Small intestine (tissue), 7 donors: ENCODE data around the gene PVRIG. TPM values are rescaled to one million over a fixed set of nuclear protein-coding genes. Genes with fewer than 3 reads are reported as not detected.
"Not testable (repeated sequence)": the region's sequence is repeated elsewhere in the genome, so short reads cannot be mapped to it uniquely, and the experiment has no call there.

Experiments
- DNase-seq, 2 donors: peaks; one replicate each; pipeline versions ENCODE4 v3.0.0 to v3.0.0-alpha.2; 2013
- FAIRE-seq: peaks from 2 replicates; lab custom pipeline; 2012; peaks lifted over from hg19 to GRCh38; lab: Jason Lieb, UNC
- H3K27ac ChIP-seq, 3 donors: one replicate each; pipeline ENCODE4 v1.5.1; 2013; ENCODE audit warnings: low read length in 2 of 3, mild to moderate bottlenecking in 2 of 3, control low read depth in 1 of 3, inconsistent platforms in 1 of 3, low read depth in 1 of 3, moderate library complexity in 1 of 3
- H3K27me3 ChIP-seq, 3 donors: one replicate each; pipeline ENCODE4 v1.6.1; 2013; ENCODE audit warnings: low read length in 3 of 3, inconsistent platforms in 1 of 3; ENCODE audit not compliant: control insufficient read depth in 3 of 3, insufficient read depth in 3 of 3
- H3K36me3 ChIP-seq, 3 donors: one replicate each; pipeline ENCODE4 v1.6.1; 2013; ENCODE audit warnings: low read length in 3 of 3, inconsistent platforms in 1 of 3, low read depth in 1 of 3, mild to moderate bottlenecking in 1 of 3, moderate library complexity in 1 of 3; ENCODE audit not compliant: control insufficient read depth in 3 of 3, insufficient read depth in 2 of 3
- H3K4me1 ChIP-seq, 3 donors: one replicate each; pipeline ENCODE4 v1.6.1; 2013; ENCODE audit warnings: low read length in 2 of 3, inconsistent platforms in 1 of 3, low read depth in 1 of 3, mild to moderate bottlenecking in 1 of 3, moderate library complexity in 1 of 3; ENCODE audit not compliant: control insufficient read depth in 3 of 3, insufficient read depth in 2 of 3
- H3K4me3 ChIP-seq, 3 donors: one replicate each; pipeline ENCODE4 v1.5.1; 2013; ENCODE audit warnings: low read length in 3 of 3, control low read depth in 1 of 3, inconsistent platforms in 1 of 3, low read depth in 1 of 3, mild to moderate bottlenecking in 1 of 3, moderate library complexity in 1 of 3
- H3K9me3 ChIP-seq, 2 donors: one replicate each; pipeline ENCODE4 v1.6.1; 2013; ENCODE audit warnings: low read depth in 1 of 2, low read length in 1 of 2; ENCODE audit not compliant: control insufficient read depth in 2 of 2, insufficient read depth in 1 of 2
- WGBS, 3 donors: extraction: QIAGEN DNeasy Blood & Tissue Kit; methylation state at CpG; one replicate each; pipeline ENCODE4 v1.1.7; 2013; 5-methylcytosine and 5-hydroxymethylcytosine counted together
- polyA plus RNA-seq, 4 donors: library from polyadenylated mRNA; stranded (reverse) in 3 of 4; unstranded in 1 of 4; fragments of 200-250 nt in 3 of 4; fragments of 120-200 nt in 1 of 4; gene quantifications; one replicate each; pipeline versions ENCODE4 v1.2.1 to v1.2.3, GENCODE V29; 2013
- donor health status: healthy with polysubstance abuse.
- donor health status: control.
- donor health status: control.
- donor health status: Bipolar disorder and iron deficiency.
- donor health status: healthy.

The PVRIG gene
- polyA plus RNA-seq, 4 donors = 0.45 to 1.2 (median 0.91) TPM

DNA sequence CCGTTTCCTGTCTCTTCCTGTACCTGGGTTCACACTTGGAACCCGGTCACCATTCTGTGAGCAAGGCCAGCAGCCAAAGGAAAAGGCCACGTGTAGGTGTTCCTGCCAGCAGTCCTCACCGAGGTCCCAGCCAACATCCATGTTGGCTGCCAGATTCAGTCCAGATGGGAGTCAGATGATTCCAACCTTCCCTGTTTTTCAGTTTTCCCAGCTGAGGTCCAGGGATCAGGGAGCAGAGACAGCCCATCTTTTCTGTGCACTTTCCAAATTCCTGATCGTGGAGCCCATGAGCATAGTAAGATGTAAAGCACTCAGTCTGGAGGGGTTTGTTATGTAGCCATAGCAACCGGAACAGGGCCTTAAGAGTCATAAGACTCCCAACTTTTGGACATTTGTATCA, 3.9 kb upstream of the PVRIG start:
- Histone ChIP-seq H3K4me3 (no peak overlapping the region), H3K9me3 (no peaks in the 10 kb centered on the region), H3K4me1 (peaks cover 6 to 22% (median 6%) of the 10 kb centered on the region in 3 donors), H3K27me3 (no peaks in the 10 kb centered on the region), H3K27ac (no peak overlapping the region), H3K36me3 (peaks cover 0 to 10% (median 0%) of the 10 kb centered on the region in 3 donors)
- no peak for FAIRE-seq
- WGBS, 3 donors = 61 to 81% (median 75%) methylated on average over 6 of the region's 6 CpGs
- no peak for DNase-seq

DNA sequence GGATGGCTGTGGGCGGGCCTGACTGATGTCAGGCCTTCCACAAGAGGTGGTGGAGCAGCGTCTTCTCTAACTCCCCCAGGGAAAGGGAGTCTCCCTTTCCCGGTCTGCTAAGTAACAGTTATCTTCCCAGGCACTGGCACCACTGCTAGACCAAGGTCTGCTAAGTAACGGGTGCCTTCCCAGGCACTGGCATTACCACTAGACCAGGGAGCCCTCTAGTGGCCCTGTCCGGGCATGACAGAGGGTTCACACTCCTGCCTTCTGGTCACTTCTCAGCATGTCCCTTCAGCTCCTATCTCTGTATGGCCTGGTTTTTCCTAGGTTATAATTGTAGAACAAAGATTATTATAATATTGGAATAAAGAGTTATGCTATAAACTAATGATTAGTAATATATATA, 1.8 kb upstream of the PVRIG start:
- not testable (repeated sequence) for H3K4me3 ChIP-seq, H3K27me3 ChIP-seq, H3K4me1 ChIP-seq, H3K9me3 ChIP-seq, H3K27ac ChIP-seq, FAIRE-seq, DNase-seq
- peaks cover 0 to 31% (median 0%) of the 10 kb centered on the region in 3 donors for H3K36me3 ChIP-seq
- 0% methylated on average over 1 to 2 of the region's 5 CpGs for WGBS, 3 donors

DNA sequence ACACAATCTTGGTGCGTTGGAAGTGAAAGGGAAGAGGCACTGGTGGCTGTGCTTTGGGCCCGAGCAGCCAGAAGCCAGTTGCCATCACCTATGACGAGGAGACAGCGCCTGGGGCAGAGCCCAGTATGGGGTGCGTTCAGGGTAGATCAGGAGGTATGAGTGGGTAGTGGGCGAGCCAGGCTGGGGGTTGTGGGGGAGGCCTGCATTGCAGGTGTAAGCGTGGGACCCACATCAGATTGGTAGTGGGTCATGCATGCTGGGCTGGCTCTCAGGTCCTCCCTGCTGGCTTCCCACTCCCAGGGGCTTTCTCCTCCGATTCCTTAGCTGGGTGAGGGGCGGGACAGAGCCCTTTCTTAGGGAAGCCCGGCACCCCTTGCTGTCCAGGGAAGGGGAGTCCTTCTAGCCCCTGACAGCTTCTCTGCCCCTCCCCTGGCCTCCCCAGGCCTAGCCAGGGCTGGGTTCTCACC, 445 bp upstream of the PVRIG start:
- 77 to 84% (median 81%) methylated on average over 9 to 10 of the region's 10 CpGs for WGBS, 3 donors
- Histone ChIP-seq H3K4me1 (no peaks in the 10 kb centered on the region), H3K9me3 (no peaks in the 10 kb centered on the region), H3K27me3 (no peaks in the 10 kb centered on the region), H3K36me3 (peaks cover 0 to 39% (median 0%) of the 10 kb centered on the region in 3 donors), H3K27ac (peak overlapping the region in 2 of 3 donors; percentile 46 to 67), H3K4me3 (no peak overlapping the region)
- no peak for FAIRE-seq
- no peak for DNase-seq

DNA sequence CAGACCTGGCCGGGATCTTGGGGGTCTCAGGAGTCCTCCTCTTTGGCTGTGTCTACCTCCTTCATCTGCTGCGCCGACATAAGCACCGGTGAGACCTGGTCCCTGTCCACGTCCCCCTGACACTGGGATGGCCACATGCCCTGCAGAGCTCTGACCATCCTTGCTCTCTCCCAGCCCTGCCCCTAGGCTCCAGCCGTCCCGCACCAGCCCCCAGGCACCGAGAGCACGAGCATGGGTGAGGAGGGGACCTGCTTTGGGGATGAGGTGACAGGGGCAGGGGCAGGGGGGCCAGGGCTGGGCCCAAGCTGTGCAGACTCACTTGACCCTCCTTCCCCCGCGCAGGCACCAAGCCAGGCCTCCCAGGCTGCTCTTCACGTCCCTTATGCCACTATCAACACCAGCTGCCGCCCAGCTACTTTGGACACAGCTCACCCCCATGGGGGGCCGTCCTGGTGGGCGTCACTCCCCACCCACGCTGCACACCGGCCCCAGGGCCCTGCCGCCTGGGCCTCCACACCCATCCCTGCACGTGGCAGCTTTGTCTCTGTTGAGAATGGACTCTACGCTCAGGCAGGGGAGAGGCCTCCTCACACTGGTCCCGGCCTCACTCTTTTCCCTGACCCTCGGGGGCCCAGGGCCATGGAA, 959 bp downstream of the PVRIG start:
- peaks cover 0 to 39% (median 0%) of the 10 kb centered on the region in 3 donors for H3K36me3 ChIP-seq
- no peaks in the 10 kb centered on the region for H3K27me3 ChIP-seq
- no peak for FAIRE-seq
- no peak for DNase-seq
- peak overlapping the region in 1 of 3 donors; percentile 44 for H3K4me3 ChIP-seq
- H3K4me1 ChIP-seq = no peaks in the 10 kb centered on the region
- H3K9me3 ChIP-seq = no peaks in the 10 kb centered on the region
- peak overlapping the region in 2 of 3 donors; percentile 71 to 85 for H3K27ac ChIP-seq
- 59 to 77% (median 73%) methylated on average over 22 of the region's 22 CpGs for WGBS, 3 donors

DNA sequence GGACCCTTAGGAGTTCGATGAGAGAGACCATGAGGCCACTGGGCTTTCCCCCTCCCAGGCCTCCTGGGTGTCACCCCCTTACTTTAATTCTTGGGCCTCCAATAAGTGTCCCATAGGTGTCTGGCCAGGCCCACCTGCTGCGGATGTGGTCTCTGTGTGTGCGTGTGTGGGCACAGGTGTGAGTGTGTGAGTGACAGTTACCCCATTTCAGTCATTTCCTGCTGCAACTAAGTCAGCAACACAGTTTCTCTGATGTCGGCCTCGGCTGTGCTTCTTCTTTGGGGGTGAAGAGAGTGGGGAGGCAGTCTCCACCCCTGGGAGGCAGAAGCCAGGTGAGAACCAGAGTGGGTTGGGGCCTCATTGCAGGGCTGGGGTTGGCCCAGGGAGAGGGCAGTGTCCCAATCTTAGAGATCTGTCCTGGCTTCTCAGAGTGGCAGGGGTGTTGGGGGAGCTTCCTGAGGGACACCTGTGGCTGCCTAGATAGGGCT, 1.5 kb downstream of the PVRIG start:
- H3K27ac ChIP-seq = peak overlapping the region; percentile 28 to 91 (median 71)
- H3K4me3 ChIP-seq = peak overlapping the region in 1 of 3 donors; percentile 44
- H3K36me3 ChIP-seq = peaks cover 0 to 43% (median 0%) of the 10 kb centered on the region in 3 donors
- FAIRE-seq (no peak), DNase-seq (peak in 1 of 2 donors; percentile 58)
- whole genome bisulfite sequencing, 3 donors = 72 to 80% (median 75%) methylated on average over 5 of the region's 5 CpGs
- H3K27me3 ChIP-seq = no peaks in the 10 kb centered on the region
- H3K4me1 ChIP-seq = no peaks in the 10 kb centered on the region
- H3K9me3 ChIP-seq = no peaks in the 10 kb centered on the region

DNA sequence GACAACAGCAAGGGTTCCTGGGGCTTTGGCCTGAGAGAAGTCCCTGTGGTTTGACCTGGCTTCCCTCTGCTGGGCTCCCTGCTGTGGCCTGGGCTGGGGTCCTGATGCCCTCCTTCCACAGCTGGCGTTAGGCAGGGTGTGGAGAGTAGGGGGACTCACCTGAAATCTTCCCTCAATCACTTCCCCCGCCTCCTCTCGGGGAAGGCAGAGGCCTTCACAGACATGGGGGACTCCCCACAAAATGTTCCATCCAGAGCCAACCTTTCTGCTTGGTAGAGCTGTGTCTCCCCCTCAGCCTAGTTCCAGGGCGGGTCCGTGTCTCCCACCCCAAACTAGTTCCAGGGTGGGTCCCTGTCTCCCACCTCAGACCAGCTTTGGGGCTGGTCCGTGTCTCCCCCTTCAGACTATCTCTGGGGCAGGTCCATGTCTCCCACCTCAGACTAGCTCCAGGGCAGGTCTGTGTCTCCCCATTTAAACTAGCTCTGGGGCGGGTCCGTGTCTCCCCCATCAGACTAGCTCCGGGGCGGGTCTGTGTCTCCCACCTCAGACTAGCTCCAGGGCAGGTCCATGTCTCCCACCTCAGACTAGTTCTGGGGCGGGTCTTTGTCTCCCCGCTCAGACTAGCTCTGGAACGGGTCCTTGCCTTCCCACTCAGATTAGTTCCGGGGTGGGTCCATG, 2.2 kb downstream of the PVRIG start:
- WGBS, 3 donors = 79 to 83% (median 82%) methylated on average over 14 of the region's 14 CpGs
- Histone ChIP-seq H3K27ac (peak overlapping the region; percentile 28 to 91 (median 65)), H3K4me1 (no peaks in the 10 kb centered on the region), H3K4me3 (no peak overlapping the region), H3K36me3 (peaks cover 0 to 45% (median 0%) of the 10 kb centered on the region in 3 donors), H3K9me3 (no peaks in the 10 kb centered on the region), H3K27me3 (no peaks in the 10 kb centered on the region)
- DNase-seq (no peak), FAIRE-seq (no peak)

DNA sequence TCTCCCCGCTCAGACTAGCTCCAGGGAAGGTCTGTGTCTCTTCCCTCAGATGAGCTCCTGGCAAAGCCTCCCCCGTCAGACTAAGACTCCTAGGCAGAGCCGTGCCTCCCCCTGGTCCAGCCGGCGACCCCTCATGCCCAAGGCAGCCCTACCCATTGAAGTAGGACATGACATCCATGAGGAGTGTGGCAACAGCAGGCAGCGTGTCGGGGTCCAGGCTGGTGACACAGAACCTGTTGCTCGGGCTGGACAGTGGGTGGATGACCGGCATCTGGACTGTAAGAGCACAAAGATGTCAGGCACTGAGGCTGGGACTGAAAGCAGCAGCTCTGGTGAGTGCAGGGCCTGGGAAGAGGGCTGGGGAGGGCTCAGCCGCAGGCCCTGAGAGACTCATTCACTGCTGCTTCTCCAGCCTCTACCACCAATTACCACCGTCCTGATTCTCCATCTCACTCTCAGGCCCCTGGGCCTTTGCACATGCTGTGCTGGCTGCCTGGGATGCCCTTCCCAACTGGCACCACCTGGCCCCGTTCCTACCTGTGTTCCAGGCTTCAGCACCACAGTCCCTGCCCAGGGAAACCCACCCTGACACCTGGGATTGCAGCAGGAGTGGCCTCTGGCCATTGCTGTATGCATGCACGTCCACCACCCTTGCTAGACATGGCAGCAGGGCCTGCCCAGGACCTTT, 2.8 kb downstream of the PVRIG start:
- H3K4me1 ChIP-seq = no peaks in the 10 kb centered on the region
- WGBS, 3 donors = 92 to 96% (median 95%) methylated on average over 12 to 13 of the region's 13 CpGs
- no peak for FAIRE-seq

DNA sequence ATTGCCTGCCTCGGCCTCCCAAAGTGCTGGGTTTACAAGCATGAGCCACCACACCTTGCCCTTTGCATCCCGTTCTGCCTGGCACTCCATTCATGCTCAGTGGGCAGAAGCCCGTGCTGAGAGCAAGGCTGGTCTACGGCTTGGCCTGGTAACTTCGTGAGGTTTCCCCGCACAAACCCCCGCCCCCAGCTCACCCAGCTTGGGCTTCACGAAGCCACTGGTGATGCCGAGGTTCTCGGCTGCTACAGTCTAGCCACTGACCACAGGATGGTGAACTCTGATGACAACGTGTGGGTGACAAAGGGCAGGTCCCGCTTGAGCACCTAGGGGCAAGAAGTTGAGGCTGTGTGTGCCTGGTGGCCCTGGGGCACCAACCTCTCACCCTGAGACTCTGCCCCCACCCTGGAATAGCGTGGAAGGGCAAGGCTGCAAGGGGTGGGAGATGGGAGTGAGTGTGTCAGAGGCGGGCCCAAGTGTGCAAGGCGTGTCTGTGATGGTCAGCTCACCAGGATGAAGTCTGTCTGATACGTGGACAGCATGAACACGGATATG, 3.7 kb downstream of the PVRIG start:
- H3K27ac ChIP-seq, H3K4me1 ChIP-seq, H3K4me3 ChIP-seq, H3K27me3 ChIP-seq, FAIRE-seq, DNase-seq, H3K9me3 ChIP-seq: not testable (repeated sequence)
- H3K36me3 ChIP-seq = peaks cover 0 to 47% (median 0%) of the 10 kb centered on the region in 3 donors
- WGBS, 3 donors = 82 to 95% (median 91%) methylated on average over 15 to 17 of the region's 17 CpGs

More for the DNA sequence above, 2.8 kb downstream of the PVRIG start:
- DNase-seq = no peak
- H3K4me3 ChIP-seq = no peak overlapping the region
- H3K36me3 ChIP-seq = peaks cover 0 to 45% (median 0%) of the 10 kb centered on the region in 3 donors
- peak overlapping the region in 1 of 3 donors; percentile 91 for H3K27ac ChIP-seq
- H3K9me3 ChIP-seq = no peaks in the 10 kb centered on the region
- no peaks in the 10 kb centered on the region for H3K27me3 ChIP-seq
